ENCODE data around the gene PACS2. TPM values are rescaled to one million over a fixed set of nuclear protein-coding genes. Genes with fewer than 3 reads are reported as not detected.
A peak's percentile ranks its signal among the peaks of the same experiment; 100 is the strongest.

Gene PACS2
- total RNA-seq, 4 donors from 2014 or later: 37.1 to 116 (median 52.2) TPM

DNA sequence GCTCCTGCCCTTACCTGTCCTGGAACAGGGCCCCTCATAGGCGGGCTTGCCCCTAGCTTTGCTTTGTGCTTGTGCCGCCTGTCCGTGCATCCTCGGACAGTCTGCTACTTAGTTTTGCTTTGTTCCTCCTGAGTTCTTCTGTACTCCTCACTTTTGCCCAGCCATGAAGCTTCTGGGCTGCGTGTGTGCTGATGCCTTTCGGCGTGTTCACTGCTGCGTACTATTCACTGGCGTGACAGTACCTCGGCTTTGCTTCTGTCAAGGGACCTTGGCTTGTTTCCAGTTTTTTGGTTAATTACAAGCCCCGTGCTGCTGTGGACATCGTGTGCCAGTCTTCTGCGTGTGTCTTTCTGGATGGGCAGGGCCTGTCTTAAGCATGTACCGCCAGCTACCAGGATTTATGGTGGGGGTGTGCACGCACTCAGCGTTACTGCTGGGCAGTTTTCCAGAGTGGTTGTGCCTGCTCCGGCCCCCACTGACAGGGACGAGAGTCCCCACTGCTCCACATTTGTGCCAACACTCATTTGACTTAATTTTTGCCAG is 2.5 kb downstream of the PACS2 start:
- H3K27me3 ChIP-seq: no peaks in the 10 kb centered on the region
- peaks cover 0 to 21% of the 10 kb centered on the region in 2 donors for H3K4me1 ChIP-seq
- intact Hi-C loops (cut with DNase I; ENCODE audit: low total_unique reads): no loop called here
- no peaks in the 10 kb centered on the region for H3K9me3 ChIP-seq
- no peak for DNase-seq
- H3K27ac ChIP-seq: peak overlapping the region in 1 of 2 donors; percentile 56
- H3K4me3 ChIP-seq: no peak overlapping the region
- TF ChIP-seq POLR2A (IDR thresholded peaks at IDR 0.05) (no peak), CTCF (IDR thresholded peaks at IDR 0.05) (no peak)
- no peaks in the 10 kb centered on the region for H3K36me3 ChIP-seq

- no peaks in the 10 kb centered on the region for H3K36me3 ChIP-seq
- H3K9me3 ChIP-seq: no peaks in the 10 kb centered on the region
- no peak for DNase-seq
- intact Hi-C loops (cut with DNase I; ENCODE audit: low total_unique reads): no loop called here
- TF ChIP-seq CTCF (IDR thresholded peaks at IDR 0.05) (peak in 1 of 4 experiments; percentile 17), POLR2A (IDR thresholded peaks at IDR 0.05) (no peak)
- peak overlapping the region; percentile 28 to 56 for H3K27ac ChIP-seq
- H3K27me3 ChIP-seq: no peaks in the 10 kb centered on the region
- H3K4me3 ChIP-seq: no peak overlapping the region
- H3K4me1 ChIP-seq: peaks cover 0 to 21% of the 10 kb centered on the region in 2 donors
Observed at GRCh38 chr14:105317546-105317945, 3.0 kb downstream of the PACS2 start.

DNA sequence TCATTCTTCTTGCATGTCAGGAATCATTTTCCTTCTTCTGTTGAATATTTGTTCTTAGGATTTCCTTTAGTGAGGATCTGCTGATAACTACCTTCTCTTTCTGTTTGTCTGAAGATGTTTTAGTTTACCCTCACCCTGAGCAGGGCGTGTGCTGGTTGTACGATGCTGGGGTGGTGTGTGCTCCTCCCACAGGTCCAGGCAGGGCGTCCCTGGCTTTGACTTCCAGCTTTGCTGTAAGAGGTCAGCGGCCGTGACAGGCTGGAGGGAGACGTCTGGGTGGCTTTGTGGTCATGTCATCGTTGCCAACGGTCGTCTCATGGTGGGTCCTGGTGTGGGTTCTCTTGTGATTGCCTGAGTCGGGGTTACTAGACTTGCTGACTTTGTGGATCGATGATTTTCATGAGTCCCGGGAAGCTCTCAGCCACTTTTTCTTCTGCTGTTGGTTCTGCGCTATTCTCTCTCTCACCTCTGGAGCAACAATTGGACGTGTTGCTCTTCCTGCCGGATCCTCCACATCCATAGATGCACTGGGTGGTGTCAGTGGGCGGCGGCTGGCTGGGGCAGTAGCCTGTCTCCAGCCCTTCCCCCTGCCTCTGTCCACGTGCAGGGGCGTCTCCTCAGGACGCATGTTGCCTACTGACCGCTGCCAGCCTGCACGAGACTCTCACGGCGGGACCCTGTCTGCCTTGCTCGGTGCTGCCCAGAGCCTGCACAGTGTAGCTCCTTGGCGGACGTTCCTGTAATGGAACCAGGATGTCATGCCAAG is 8.4 kb downstream of the PACS2 start:
- Histone ChIP-seq H3K4me1 (peaks cover 0 to 7% of the 10 kb centered on the region in 2 donors), H3K27me3 (no peaks in the 10 kb centered on the region), H3K4me3 (no peak overlapping the region), H3K36me3 (no peaks in the 10 kb centered on the region), H3K9me3 (no peaks in the 10 kb centered on the region), H3K27ac (no peak overlapping the region)
- no peak for DNase-seq
- no peak for TF ChIP-seq CTCF (IDR thresholded peaks at IDR 0.05)
- no peak for TF ChIP-seq POLR2A (IDR thresholded peaks at IDR 0.05)
- intact Hi-C loops (cut with DNase I; ENCODE audit: low total_unique reads): no loop called here

DNA sequence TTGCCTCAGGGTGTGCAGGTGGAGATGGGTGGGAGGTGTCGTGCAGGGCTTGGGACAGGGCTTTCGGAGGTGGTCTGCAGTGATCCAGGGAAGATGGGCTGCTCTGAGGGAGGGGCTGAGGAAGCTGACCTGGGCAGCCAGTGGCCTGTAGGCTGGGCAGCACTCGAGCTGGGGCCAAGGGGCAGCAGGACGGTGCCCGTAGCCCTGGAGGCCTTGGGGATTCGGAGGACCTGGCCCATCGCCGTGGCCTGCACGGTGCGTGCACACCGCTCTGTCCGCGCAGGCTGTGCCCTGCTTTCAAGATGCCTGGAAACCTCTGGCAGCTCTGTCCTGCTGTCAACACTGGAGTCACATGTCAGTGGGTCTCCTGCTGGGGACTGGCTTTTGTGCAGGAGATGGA is 9.1 kb downstream of the PACS2 start:
- Histone ChIP-seq H3K36me3 (no peaks in the 10 kb centered on the region), H3K27me3 (no peaks in the 10 kb centered on the region), H3K4me3 (no peak overlapping the region), H3K4me1 (peaks cover 0 to 7% of the 10 kb centered on the region in 2 donors), H3K27ac (no peak overlapping the region), H3K9me3 (no peaks in the 10 kb centered on the region)
- intact Hi-C loops (cut with DNase I; ENCODE audit: low total_unique reads): no loop called here
- no peak for DNase-seq
- TF ChIP-seq CTCF (IDR thresholded peaks at IDR 0.05) (no peak), POLR2A (IDR thresholded peaks at IDR 0.05) (no peak)

DNA sequence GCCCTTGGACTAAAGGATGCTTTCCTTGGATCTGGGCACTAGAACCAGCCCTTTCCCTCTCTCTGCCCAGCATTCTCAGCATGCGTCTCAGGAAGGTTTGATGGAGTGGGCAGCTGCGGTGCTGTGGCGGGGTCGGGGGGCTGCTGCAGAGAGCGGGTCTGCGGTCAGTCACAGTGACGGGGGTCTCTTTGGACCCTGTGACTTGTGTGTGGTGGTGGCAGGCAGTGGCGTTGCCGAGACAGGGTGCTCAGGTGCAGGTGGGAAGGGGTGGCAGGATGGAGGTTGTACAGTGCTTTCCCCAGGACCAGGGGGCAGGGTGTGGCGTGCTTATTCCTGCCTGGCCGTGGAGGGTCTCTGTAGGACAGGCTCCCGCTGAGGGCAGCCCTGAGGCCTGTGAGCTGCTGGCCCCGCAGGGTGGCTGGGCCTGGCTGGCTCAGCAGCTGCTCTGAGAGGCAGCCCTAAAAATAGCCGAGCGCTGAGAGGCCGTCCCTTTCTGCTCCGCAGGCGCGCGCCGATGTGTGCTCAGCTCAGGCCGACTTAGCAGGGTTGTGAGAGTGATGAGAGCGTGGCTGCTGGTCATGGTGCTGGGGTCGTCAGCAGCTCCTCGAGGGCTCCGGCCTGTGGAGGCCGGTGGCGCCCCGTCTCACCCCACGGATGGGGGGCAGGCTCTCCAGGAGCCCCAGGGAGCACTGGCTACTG is 9.7 kb downstream of the PACS2 start:
- H3K36me3 ChIP-seq: no peaks in the 10 kb centered on the region
- intact Hi-C loops (cut with DNase I; ENCODE audit: low total_unique reads): no loop called here
- peaks cover 0 to 7% of the 10 kb centered on the region in 2 donors for H3K4me1 ChIP-seq
- no peak overlapping the region for H3K27ac ChIP-seq
- no peak for DNase-seq
- no peaks in the 10 kb centered on the region for H3K9me3 ChIP-seq
- H3K4me3 ChIP-seq: no peak overlapping the region
- TF ChIP-seq POLR2A (IDR thresholded peaks at IDR 0.05) (no peak), CTCF (IDR thresholded peaks at IDR 0.05) (no peak)
- no peaks in the 10 kb centered on the region for H3K27me3 ChIP-seq
